GM19351 (cell line): Measurements from ENCODE around the gene GCNA.
"Not testable (repeated sequence)": the region's sequence is repeated elsewhere in the genome, so short reads cannot be mapped to it uniquely, and the experiment has no call there.

Experiments
- ATAC-seq: cut with Tn5 transposase; IDR thresholded peaks from one replicate; pipeline ENCODE4 v1.9.1; 2021; ENCODE audit warnings: mild to moderate bottlenecking, moderate library complexity; ENCODE audit not compliant: unreplicated experiment

The GCNA gene

GRCh38 chrX:71636438-71637252 lies 58.4 kb downstream of the GCNA start:
- ATAC-seq = peak; percentile 46

GRCh38 chrX:71637253-71637618 lies 59.0 kb downstream of the GCNA start:
- peak; percentile 33 for ATAC-seq

DNA sequence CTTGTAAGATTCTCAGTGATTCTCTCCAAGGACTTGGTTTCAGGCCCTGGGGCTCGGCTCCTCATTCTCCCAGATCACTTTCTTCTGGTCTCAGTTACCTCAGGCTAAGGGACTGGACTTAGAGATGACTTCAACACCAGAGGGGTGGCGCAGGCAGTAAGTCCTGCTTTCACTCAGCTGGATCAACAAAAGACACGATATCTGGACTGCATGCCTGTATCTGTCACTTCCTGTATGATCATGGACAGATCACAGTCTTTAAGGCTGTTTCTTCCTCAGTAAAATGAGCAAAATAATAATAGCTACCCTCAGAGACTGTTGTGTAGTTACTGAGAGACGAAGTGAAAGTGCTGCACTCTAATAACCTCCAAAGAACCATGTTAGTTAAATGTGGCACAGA lies 59.6 kb downstream of the GCNA start:
- ATAC-seq = peak; percentile 60

DNA sequence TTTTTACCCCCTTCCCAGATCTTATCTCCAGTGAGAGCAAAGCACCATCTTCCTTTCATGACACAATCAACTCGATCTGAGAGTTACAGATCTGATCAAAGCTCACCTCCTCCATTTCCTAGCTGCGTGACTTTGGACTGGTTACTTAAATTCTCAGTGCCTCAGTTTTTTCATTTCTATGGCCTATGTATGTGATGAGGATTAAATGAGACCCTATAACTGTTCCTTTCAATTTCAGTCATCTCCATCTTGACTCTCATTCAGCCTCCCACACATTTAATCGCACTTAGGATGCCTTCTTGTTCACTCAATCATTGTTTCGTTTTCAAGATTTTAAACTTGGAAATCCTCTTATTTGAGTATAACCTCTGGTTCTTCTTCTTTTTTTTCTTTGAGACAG lies 60.2 kb downstream of the GCNA start:
- peak; percentile 21 for ATAC-seq

- ATAC-seq = no peak
Measured at GRCh38 chrX:71640002-71640401, 61.8 kb downstream of the GCNA start.

- not testable (repeated sequence) for ATAC-seq
Measured at GRCh38 chrX:71644406-71644805, 66.2 kb downstream of the GCNA start.

GRCh38 chrX:71650333-71650969 lies 72.2 kb downstream of the GCNA start:
- ATAC-seq = peak; percentile 95

DNA sequence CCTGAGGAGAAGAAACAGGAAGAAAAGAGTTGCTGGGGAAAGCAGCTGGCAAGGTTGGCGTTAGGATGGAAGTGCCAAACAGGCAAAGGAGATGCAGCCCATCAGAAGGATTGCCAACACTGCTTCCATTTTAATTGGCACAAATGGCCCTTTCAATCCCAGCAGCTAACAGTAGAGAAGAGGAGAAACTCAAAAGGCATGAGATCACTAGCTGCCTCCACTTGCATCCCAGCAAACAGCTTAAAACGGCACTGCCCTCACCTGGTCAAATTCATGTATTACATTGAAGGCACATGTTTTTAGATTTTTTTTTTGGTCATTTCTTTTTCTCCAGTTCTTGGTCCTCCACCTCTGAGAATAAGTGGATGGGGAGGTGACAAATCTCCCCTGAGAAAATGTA lies 74.2 kb downstream of the GCNA start:
- ATAC-seq = peak; percentile 53

DNA sequence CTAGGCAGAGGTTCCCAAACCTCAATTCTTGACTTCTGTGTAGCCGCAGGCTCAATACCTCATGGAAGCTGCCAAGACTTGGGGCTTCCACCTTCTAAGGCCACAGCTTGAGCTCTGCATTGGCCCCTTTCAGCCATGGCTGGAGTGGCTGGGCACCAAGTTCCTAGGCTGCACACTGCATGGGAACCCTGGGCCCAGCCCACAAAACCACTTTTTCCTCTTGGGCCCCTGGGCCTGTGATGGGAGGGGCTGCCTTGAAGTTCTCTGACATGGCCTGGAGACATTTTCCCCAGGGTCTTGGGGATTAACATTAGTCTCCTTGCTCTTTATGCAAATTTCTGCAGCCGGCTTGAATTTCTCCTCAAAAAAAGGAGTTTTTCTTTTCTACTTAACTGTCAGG lies 75.1 kb downstream of the GCNA start:
- ATAC-seq = no peak

DNA sequence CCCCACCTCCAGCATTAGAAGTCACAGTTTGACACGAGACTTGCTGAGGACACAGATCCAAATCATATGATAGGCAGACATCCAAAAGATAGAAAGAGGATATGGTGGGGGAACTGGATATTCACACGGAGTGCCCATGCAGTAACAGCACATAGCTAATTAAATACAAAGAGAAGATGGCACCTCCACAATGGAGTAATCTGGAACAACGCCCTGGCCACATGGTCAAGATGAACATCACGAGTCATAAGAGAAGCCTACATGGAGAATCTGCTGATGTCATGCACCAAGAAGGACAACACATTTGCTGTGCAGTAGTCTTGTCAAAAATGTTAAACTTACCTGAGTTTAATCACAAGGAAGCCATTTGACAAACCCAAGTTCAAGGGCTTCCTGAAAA lies 79.0 kb downstream of the GCNA start:
- no peak for ATAC-seq

GRCh38 chrX:71659342-71659741 lies 81.1 kb downstream of the GCNA start:
- ATAC-seq = no peak

- no peak for ATAC-seq
Measured at GRCh38 chrX:71659959-71660358, 81.7 kb downstream of the GCNA start.

- ATAC-seq = no peak
Measured at GRCh38 chrX:71660562-71661416, 82.6 kb downstream of the GCNA start.

DNA sequence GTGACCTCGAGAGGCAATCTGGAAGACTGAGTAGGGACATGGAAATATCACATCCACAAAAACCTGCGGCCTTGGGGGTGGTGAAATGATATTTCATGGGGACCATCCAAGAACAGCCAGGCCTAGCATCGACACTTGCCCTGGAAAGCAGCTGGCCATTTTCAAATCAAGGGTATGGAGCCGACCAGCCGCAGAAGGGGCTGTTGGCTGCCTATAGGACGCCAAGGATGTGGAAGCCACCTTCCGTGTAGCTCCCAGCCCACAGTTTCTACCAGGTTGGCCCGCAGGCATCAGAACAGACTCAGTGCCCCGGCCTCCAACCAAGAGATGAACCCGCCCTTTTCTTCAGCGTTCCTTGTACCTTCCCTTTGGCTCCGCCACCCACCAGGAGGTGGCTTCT lies 83.7 kb downstream of the GCNA start:
- ATAC-seq = no peak

- not testable (repeated sequence) for ATAC-seq
Measured at GRCh38 chrX:71662654-71663053, 84.4 kb downstream of the GCNA start.
